ENCODE data around the gene NT5DC4. TPM values are rescaled to one million over a fixed set of nuclear protein-coding genes. Genes with fewer than 3 reads are reported as not detected.

NT5DC4 gene
- polyA plus RNA-seq (2013) = 0.05 TPM

DNA sequence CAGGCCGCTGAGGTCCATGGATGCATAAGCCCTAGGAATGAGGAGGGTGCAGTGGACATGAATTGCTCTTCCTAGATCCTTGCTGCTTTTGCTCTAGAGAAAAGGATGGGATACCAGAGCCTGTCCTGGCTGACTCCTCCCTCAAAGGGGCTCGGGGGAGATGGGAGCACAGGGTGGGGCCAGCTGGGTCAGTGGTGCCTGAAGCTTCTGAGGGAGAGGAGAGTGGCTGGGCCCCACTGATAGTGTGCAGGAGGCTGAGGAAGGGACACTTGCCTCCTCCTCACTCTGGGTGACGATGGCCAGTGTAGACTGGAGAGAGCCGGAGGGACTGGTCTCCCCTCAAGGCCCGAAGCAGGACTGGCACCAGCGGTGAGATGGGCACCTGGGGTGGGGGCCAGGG, at the start of gene NT5DC4:
Gene NT5DC4, plus strand, starts transcription at position 236 of the 400 bp plus-strand sequence. Its CDS starts 60 bp downstream, at position 296.
- 92% methylated on average over 4 of the region's 6 CpGs for WGBS (ENCODE audit: insufficient coverage)
- Histone ChIP-seq H3K4me3 (ENCODE audit: control insufficient read depth in 1 of 7, extremely low read depth in 1 of 7, insufficient read depth in 4 of 7, low read depth in 2 of 7, low read length in 6 of 7) (no peak within 1 kb of the TSS), H3K27ac (ENCODE audit: insufficient read depth in 1 of 2, low read depth in 1 of 2, low read length in 2 of 2, poor library complexity in 1 of 2, severe bottlenecking in 2 of 2) (no peak within 1 kb of the TSS), H3K36me3 (ENCODE audit: control insufficient read depth in 4 of 4, insufficient read depth in 4 of 4, low read length in 3 of 4) (no peaks in the 10 kb centered on the region), H3K27me3 (replicated peaks in 2 of 5; ENCODE audit: control insufficient read depth in 4 of 5, insufficient read depth in 5 of 5, low read length in 4 of 5) (no peaks in the 10 kb centered on the region), H3K4me1 (ENCODE audit: control extremely low read depth in 1 of 4, control insufficient read depth in 4 of 4, insufficient read depth in 4 of 4, low read length in 3 of 4) (peaks cover 0 to 35% (median 11%) of the 10 kb centered on the region in 4 experiments), H3K9me3 (ENCODE audit: control extremely low read depth in 1 of 5, control insufficient read depth in 4 of 5, insufficient read depth in 2 of 5, low read depth in 1 of 5, low read length in 4 of 5) (no peaks in the 10 kb centered on the region)
- no peak for DNase-seq
- POLR2A ChIA-PET = interaction anchor here (1.4 kb wide), 1 partner anchor 14 kb away, joined by 3 read pairs; no protein-coding TSS in a partner anchor
- CTCF ChIA-PET = interaction anchor here (0.7 to 11.3 kb wide), 4 partner anchors 17 to 241 kb away, joined by 3 to 210 read pairs (median 90); no protein-coding TSS in a partner anchor

- CTCF ChIA-PET = interaction anchor here (0.7 to 3.0 kb wide), 8 partner anchors 10 to 54 kb away, joined by 3 to 23 read pairs (median 4); no protein-coding TSS in a partner anchor
- Histone ChIP-seq H3K9me3 (ENCODE audit: control extremely low read depth in 1 of 5, control insufficient read depth in 4 of 5, insufficient read depth in 2 of 5, low read depth in 1 of 5, low read length in 4 of 5) (no peaks in the 10 kb centered on the region), H3K4me3 (ENCODE audit: control insufficient read depth in 1 of 7, extremely low read depth in 1 of 7, insufficient read depth in 4 of 7, low read depth in 2 of 7, low read length in 6 of 7) (no peak overlapping the region), H3K27me3 (replicated peaks in 2 of 5; ENCODE audit: control insufficient read depth in 4 of 5, insufficient read depth in 5 of 5, low read length in 4 of 5) (no peaks in the 10 kb centered on the region), H3K36me3 (ENCODE audit: control insufficient read depth in 4 of 4, insufficient read depth in 4 of 4, low read length in 3 of 4) (no peaks in the 10 kb centered on the region), H3K27ac (ENCODE audit: insufficient read depth in 1 of 2, low read depth in 1 of 2, low read length in 2 of 2, poor library complexity in 1 of 2, severe bottlenecking in 2 of 2) (no peak overlapping the region), H3K4me1 (ENCODE audit: control extremely low read depth in 1 of 4, control insufficient read depth in 4 of 4, insufficient read depth in 4 of 4, low read length in 3 of 4) (peaks cover 0 to 35% (median 21%) of the 10 kb centered on the region in 4 experiments)
- no peak for DNase-seq
- POLR2A ChIA-PET = no interaction called here
- WGBS (ENCODE audit: insufficient coverage) = 100% methylated on average over 1 of the region's 2 CpGs
Observed at GRCh38 chr2:112671801-112672200, 49.0 kb upstream of the NT5DC4 start.

DNA sequence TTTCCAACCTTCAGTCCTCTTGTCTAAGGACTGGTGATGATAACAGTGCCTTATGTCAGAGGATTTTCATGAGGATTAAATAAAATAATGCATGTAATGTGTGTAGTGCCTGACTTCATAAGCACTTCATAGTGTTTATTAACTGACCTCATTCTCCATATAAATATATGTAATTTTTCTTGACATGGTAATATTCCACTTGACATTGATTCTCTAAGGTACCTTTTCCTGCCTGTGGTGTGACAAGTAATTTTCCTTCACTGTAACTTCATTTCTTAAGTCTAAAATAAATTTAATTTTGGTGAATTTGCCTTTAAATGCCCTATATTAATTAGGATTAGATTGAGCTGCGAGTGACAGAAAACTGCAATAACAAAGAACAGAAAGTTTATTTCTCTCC, 47.8 kb upstream of the NT5DC4 start:
- ChIA-PET CTCF (interaction anchor here (0.7 to 3.0 kb wide), 8 partner anchors 12 to 53 kb away, joined by 3 to 23 read pairs (median 5); no protein-coding TSS in a partner anchor), POLR2A (no interaction called here)

DNA sequence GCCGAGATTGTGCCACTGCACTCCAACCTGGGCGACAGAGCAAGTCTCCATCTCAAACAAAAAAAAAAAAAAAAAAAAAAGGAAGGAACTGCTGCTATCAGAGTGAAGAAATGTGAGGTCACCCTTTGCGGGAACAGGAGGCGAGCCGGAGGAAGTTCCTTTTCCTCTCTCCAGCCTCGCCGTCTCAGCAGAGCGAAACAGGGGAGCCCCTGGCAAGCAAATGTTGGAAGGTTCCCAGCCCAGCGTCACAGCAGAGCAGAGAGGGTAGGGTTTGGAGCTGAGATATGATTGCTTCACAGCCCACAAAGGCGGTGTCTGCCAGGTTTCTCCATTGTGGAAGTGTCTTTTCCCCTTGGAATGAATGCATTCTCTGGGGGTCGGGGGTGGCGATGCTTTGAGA, 46.6 kb upstream of the NT5DC4 start:
- 0% methylated on average over 7 of the region's 12 CpGs for WGBS (ENCODE audit: insufficient coverage)
- Histone ChIP-seq H3K27me3 (replicated peaks in 2 of 5; ENCODE audit: control insufficient read depth in 4 of 5, insufficient read depth in 5 of 5, low read length in 4 of 5) (no peaks in the 10 kb centered on the region), H3K9me3 (ENCODE audit: control extremely low read depth in 1 of 5, control insufficient read depth in 4 of 5, insufficient read depth in 2 of 5, low read depth in 1 of 5, low read length in 4 of 5) (no peaks in the 10 kb centered on the region), H3K4me1 (ENCODE audit: control extremely low read depth in 1 of 4, control insufficient read depth in 4 of 4, insufficient read depth in 4 of 4, low read length in 3 of 4) (peaks cover 0 to 32% (median 18%) of the 10 kb centered on the region in 4 experiments), H3K36me3 (ENCODE audit: control insufficient read depth in 4 of 4, insufficient read depth in 4 of 4, low read length in 3 of 4) (no peaks in the 10 kb centered on the region), H3K4me3 (ENCODE audit: control insufficient read depth in 1 of 7, extremely low read depth in 1 of 7, insufficient read depth in 4 of 7, low read depth in 2 of 7, low read length in 6 of 7) (peak overlapping the region in 6 of 7 experiments; percentile 20 to 65 (median 28)), H3K27ac (ENCODE audit: insufficient read depth in 1 of 2, low read depth in 1 of 2, low read length in 2 of 2, poor library complexity in 1 of 2, severe bottlenecking in 2 of 2) (no peak overlapping the region)
- DNase-seq = peak; percentile 86 to 93 (median 91)
- CTCF ChIA-PET = interaction anchor here (0.7 to 3.0 kb wide), 9 partner anchors 9 to 72 kb away, joined by 3 to 23 read pairs (median 4); no protein-coding TSS in a partner anchor
- POLR2A ChIA-PET = interaction anchor here (0.8 to 1.4 kb wide), 3 partner anchors 28 to 42 kb away, joined by 3 to 4 read pairs (median 3); partner anchors contain the start of gene SLC20A1

More for the DNA sequence above, 47.8 kb upstream of the NT5DC4 start:
- no peaks in the 10 kb centered on the region for H3K27me3 ChIP-seq (replicated peaks in 2 of 5; ENCODE audit: control insufficient read depth in 4 of 5, insufficient read depth in 5 of 5, low read length in 4 of 5)
- H3K36me3 ChIP-seq (ENCODE audit: control insufficient read depth in 4 of 4, insufficient read depth in 4 of 4, low read length in 3 of 4) = no peaks in the 10 kb centered on the region
- H3K4me1 ChIP-seq (ENCODE audit: control extremely low read depth in 1 of 4, control insufficient read depth in 4 of 4, insufficient read depth in 4 of 4, low read length in 3 of 4) = peaks cover 0 to 32% (median 18%) of the 10 kb centered on the region in 4 experiments
- DNase-seq = no peak
- H3K27ac ChIP-seq (ENCODE audit: insufficient read depth in 1 of 2, low read depth in 1 of 2, low read length in 2 of 2, poor library complexity in 1 of 2, severe bottlenecking in 2 of 2) = no peak overlapping the region
- no peaks in the 10 kb centered on the region for H3K9me3 ChIP-seq (ENCODE audit: control extremely low read depth in 1 of 5, control insufficient read depth in 4 of 5, insufficient read depth in 2 of 5, low read depth in 1 of 5, low read length in 4 of 5)
- WGBS (ENCODE audit: insufficient coverage) = no CpG with 5 or more reads among the region's 1 CpG
- no peak overlapping the region for H3K4me3 ChIP-seq (ENCODE audit: control insufficient read depth in 1 of 7, extremely low read depth in 1 of 7, insufficient read depth in 4 of 7, low read depth in 2 of 7, low read length in 6 of 7)

- Histone ChIP-seq H3K27ac (ENCODE audit: insufficient read depth in 1 of 2, low read depth in 1 of 2, low read length in 2 of 2, poor library complexity in 1 of 2, severe bottlenecking in 2 of 2) (no peak overlapping the region), H3K27me3 (replicated peaks in 2 of 5; ENCODE audit: control insufficient read depth in 4 of 5, insufficient read depth in 5 of 5, low read length in 4 of 5) (no peaks in the 10 kb centered on the region), H3K36me3 (ENCODE audit: control insufficient read depth in 4 of 4, insufficient read depth in 4 of 4, low read length in 3 of 4) (no peaks in the 10 kb centered on the region), H3K9me3 (ENCODE audit: control extremely low read depth in 1 of 5, control insufficient read depth in 4 of 5, insufficient read depth in 2 of 5, low read depth in 1 of 5, low read length in 4 of 5) (no peaks in the 10 kb centered on the region), H3K4me3 (ENCODE audit: control insufficient read depth in 1 of 7, extremely low read depth in 1 of 7, insufficient read depth in 4 of 7, low read depth in 2 of 7, low read length in 6 of 7) (no peak overlapping the region), H3K4me1 (ENCODE audit: control extremely low read depth in 1 of 4, control insufficient read depth in 4 of 4, insufficient read depth in 4 of 4, low read length in 3 of 4) (peaks cover 0 to 23% (median 11%) of the 10 kb centered on the region in 4 experiments)
- 100% methylated on average over 1 of the region's 3 CpGs for WGBS (ENCODE audit: insufficient coverage)
- POLR2A ChIA-PET = interaction anchor here (0.6 kb wide), 2 partner anchors 28 to 33 kb away, joined by 3 read pairs; no protein-coding TSS in a partner anchor
- DNase-seq = no peak
- CTCF ChIA-PET = interaction anchor here (1.0 to 1.7 kb wide), 6 partner anchors 13 to 57 kb away, joined by 3 to 7 read pairs (median 4); partner anchors contain the start of gene SLC20A1
Observed at GRCh38 chr2:112679484-112679883, 41.3 kb upstream of the NT5DC4 start.

- Histone ChIP-seq H3K36me3 (ENCODE audit: control insufficient read depth in 4 of 4, insufficient read depth in 4 of 4, low read length in 3 of 4) (no peaks in the 10 kb centered on the region), H3K27me3 (replicated peaks in 2 of 5; ENCODE audit: control insufficient read depth in 4 of 5, insufficient read depth in 5 of 5, low read length in 4 of 5) (no peaks in the 10 kb centered on the region), H3K4me3 (ENCODE audit: control insufficient read depth in 1 of 7, extremely low read depth in 1 of 7, insufficient read depth in 4 of 7, low read depth in 2 of 7, low read length in 6 of 7) (no peak overlapping the region), H3K4me1 (ENCODE audit: control extremely low read depth in 1 of 4, control insufficient read depth in 4 of 4, insufficient read depth in 4 of 4, low read length in 3 of 4) (peaks cover 0 to 26% (median 7%) of the 10 kb centered on the region in 4 experiments), H3K9me3 (ENCODE audit: control extremely low read depth in 1 of 5, control insufficient read depth in 4 of 5, insufficient read depth in 2 of 5, low read depth in 1 of 5, low read length in 4 of 5) (no peaks in the 10 kb centered on the region), H3K27ac (ENCODE audit: insufficient read depth in 1 of 2, low read depth in 1 of 2, low read length in 2 of 2, poor library complexity in 1 of 2, severe bottlenecking in 2 of 2) (no peak overlapping the region)
- WGBS (ENCODE audit: insufficient coverage) = 93% methylated on average over 5 of the region's 5 CpGs
- CTCF ChIA-PET = interaction anchor here (16.8 kb wide), 1 partner anchor 45 kb away, joined by 210 read pairs; the partner anchor contains the start of gene NT5DC4
- POLR2A ChIA-PET = no interaction called here
- DNase-seq = peak in 1 of 3 donors; percentile 10
Observed at GRCh38 chr2:112680666-112681101, 40.1 kb upstream of the NT5DC4 start.

DNA sequence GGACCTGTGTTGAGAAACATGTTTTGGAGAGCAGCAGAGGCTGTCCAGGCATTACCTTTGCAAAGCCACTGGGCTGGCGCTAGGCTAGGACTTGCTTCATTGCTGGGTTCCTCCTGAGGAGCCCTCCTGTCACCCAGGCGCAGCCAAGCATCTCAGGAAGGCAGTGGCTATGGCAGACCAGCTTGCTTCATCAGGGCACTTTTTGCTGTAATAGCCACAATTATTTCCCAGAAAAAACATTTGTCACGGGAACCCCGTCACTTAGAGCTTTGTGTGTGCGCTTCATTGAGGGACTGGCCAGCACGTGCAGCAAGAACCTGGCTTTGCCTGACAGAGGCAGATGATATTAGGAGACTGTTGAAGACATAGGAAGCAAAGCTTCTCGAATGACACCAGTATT, 38.7 kb upstream of the NT5DC4 start:
- no peak overlapping the region for H3K4me3 ChIP-seq (ENCODE audit: control insufficient read depth in 1 of 7, extremely low read depth in 1 of 7, insufficient read depth in 4 of 7, low read depth in 2 of 7, low read length in 6 of 7)
- H3K36me3 ChIP-seq (ENCODE audit: control insufficient read depth in 4 of 4, insufficient read depth in 4 of 4, low read length in 3 of 4) = no peaks in the 10 kb centered on the region
- H3K27ac ChIP-seq (ENCODE audit: insufficient read depth in 1 of 2, low read depth in 1 of 2, low read length in 2 of 2, poor library complexity in 1 of 2, severe bottlenecking in 2 of 2) = no peak overlapping the region
- 89% methylated on average over 6 of the region's 7 CpGs for WGBS (ENCODE audit: insufficient coverage)
- no peaks in the 10 kb centered on the region for H3K9me3 ChIP-seq (ENCODE audit: control extremely low read depth in 1 of 5, control insufficient read depth in 4 of 5, insufficient read depth in 2 of 5, low read depth in 1 of 5, low read length in 4 of 5)
- POLR2A ChIA-PET = interaction anchor here (0.6 kb wide), 1 partner anchor 572 kb away, joined by 3 read pairs; no protein-coding TSS in a partner anchor
- H3K4me1 ChIP-seq (ENCODE audit: control extremely low read depth in 1 of 4, control insufficient read depth in 4 of 4, insufficient read depth in 4 of 4, low read length in 3 of 4) = peaks cover 2 to 36% (median 11%) of the 10 kb centered on the region in 4 experiments
- no peak for DNase-seq
- CTCF ChIA-PET = interaction anchor here (0.9 to 16.8 kb wide), 5 partner anchors 9 to 61 kb away, joined by 3 to 210 read pairs (median 6); partner anchors contain the start of gene NT5DC4
- no peaks in the 10 kb centered on the region for H3K27me3 ChIP-seq (replicated peaks in 2 of 5; ENCODE audit: control insufficient read depth in 4 of 5, insufficient read depth in 5 of 5, low read length in 4 of 5)
